IMR-90 (cell line): ENCODE measurements around the gene ANXA1. TPM values are rescaled to one million over a fixed set of nuclear protein-coding genes. Genes with fewer than 3 reads are reported as not detected.

Experiments
- ATAC-seq: fragments of 200-7000 bp; cut with Tn5 transposase; 2 replicates; pipeline ENCODE4 v1.9.1; 2020; ENCODE audit warnings: low read depth, mild to moderate bottlenecking, moderate library complexity
- BruUV-seq: library from RNA; stranded (reverse); fragments of 400-500 nt; replicated peaks from 2 replicates; lab custom pipeline; 2021; lab: Mats Ljungman, UMichigan
- CTCF ChIA-PET: fragments of 300-600 bp; formaldehyde crosslinking; extraction: SDS; loops from one replicate; lab custom pipeline; 2021; ENCODE audit warnings: antibody characterized with exemption; lab: Yijun Ruan, JAX
- POLR2A ChIA-PET: fragments of 300-600 bp; sonication (Branson Sonifier 250); formaldehyde crosslinking; loops from one replicate; lab custom pipeline; 2022; ENCODE audit warnings: antibody characterized with exemption; ENCODE audit not compliant: unreplicated experiment; lab: Charles Lee
- DNase-seq: peaks from one replicate; pipeline ENCODE4 v3.0.0; 2013
- H2AFZ ChIP-seq: replicated peaks from 2 replicates; pipeline ENCODE3; 2013; ENCODE audit warnings: low read length, mild to moderate bottlenecking; ENCODE audit not compliant: poor library complexity
- H2AK5ac ChIP-seq: 2 replicates; pipeline ENCODE4 v1.6.1; 2013; ENCODE audit warnings: low read depth, low read length, inconsistent platforms
- H2AK9ac ChIP-seq: replicated peaks from 2 replicates; pipeline ENCODE3; 2013; ENCODE audit warnings: mild to moderate bottlenecking, low read depth, low read length, moderate library complexity; ENCODE audit not compliant: poor library complexity
- H2BK120ac ChIP-seq: 2 replicates; pipeline ENCODE4 v1.6.1; 2013; ENCODE audit warnings: low read depth, low read length, inconsistent platforms
- H2BK15ac ChIP-seq: 3 replicates; pipeline ENCODE4 v1.6.1; 2013; ENCODE audit warnings: low read depth, low read length, inconsistent platforms
- H2BK20ac ChIP-seq: 2 replicates; pipeline ENCODE4 v1.6.1; 2013; ENCODE audit warnings: low read depth, mild to moderate bottlenecking, inconsistent platforms, low read length, moderate library complexity
- H2BK5ac ChIP-seq: 2 replicates; pipeline ENCODE4 v1.6.1; 2013; ENCODE audit warnings: mild to moderate bottlenecking, low read depth, low read length, inconsistent platforms; ENCODE audit not compliant: poor library complexity, severe bottlenecking
- H3K14ac ChIP-seq: replicated peaks from 2 replicates; pipeline ENCODE4 v1.6.1; 2013; ENCODE audit warnings: low read depth, low read length, inconsistent platforms
- H3K18ac ChIP-seq: 2 replicates; pipeline ENCODE4 v1.6.1; 2013; ENCODE audit warnings: low read depth, low read length, control low read depth
- H3K23ac ChIP-seq: 2 replicates; pipeline ENCODE4 v1.6.1; 2013; ENCODE audit warnings: low read depth, low read length, inconsistent platforms
- H3K27ac ChIP-seq: 2 replicates; pipeline ENCODE4 v1.5.1; 2013; ENCODE audit warnings: mild to moderate bottlenecking, control low read depth, low read length; ENCODE audit not compliant: insufficient read depth
- H3K27me3 ChIP-seq: 2 replicates; pipeline ENCODE4 v1.6.1; 2013; ENCODE audit warnings: low read length; ENCODE audit not compliant: control insufficient read depth, insufficient read depth
- H3K36me3 ChIP-seq: 2 replicates; pipeline ENCODE4 v1.6.1; 2013; ENCODE audit warnings: low read length, mixed read lengths; ENCODE audit not compliant: control insufficient read depth, insufficient read depth
- H3K4ac ChIP-seq: 2 replicates; pipeline ENCODE4 v1.6.1; 2013; ENCODE audit warnings: low read depth, low read length, inconsistent platforms
- H3K4me1 ChIP-seq: 2 replicates; pipeline ENCODE4 v1.6.1; 2013; ENCODE audit warnings: low read length, mixed read lengths; ENCODE audit not compliant: control insufficient read depth, insufficient read depth
- H3K4me2 ChIP-seq: 2 replicates; pipeline ENCODE4 v1.6.1; 2013; ENCODE audit warnings: low read depth, mild to moderate bottlenecking, control low read depth, low read length, moderate library complexity
- H3K4me3 ChIP-seq: 2 replicates; pipeline ENCODE4 v1.5.1; 2013; ENCODE audit warnings: low read depth, mild to moderate bottlenecking, control low read depth, low read length, moderate library complexity; ENCODE audit not compliant: insufficient read depth
- H3K56ac ChIP-seq: 2 replicates; pipeline ENCODE4 v1.6.1; 2013; ENCODE audit warnings: low read length, inconsistent platforms; ENCODE audit not compliant: insufficient read depth; ENCODE audit errors: extremely low read depth
- H3K79me1 ChIP-seq, 2 experiments: 2 replicates each; pipeline ENCODE4 v1.6.1; 2013; ENCODE audit warnings: low read length in 2 of 2, inconsistent platforms in 1 of 2, low read depth in 1 of 2
- H3K9ac ChIP-seq: 2 replicates; pipeline ENCODE4 v1.6.1; 2013; ENCODE audit warnings: low read depth, low read length, control low read depth
- H3K9me1 ChIP-seq: 2 replicates; pipeline ENCODE4 v1.6.1; 2013; ENCODE audit warnings: low read length, inconsistent platforms; ENCODE audit not compliant: insufficient read depth
- H3K9me3 ChIP-seq: 2 replicates; pipeline ENCODE4 v1.6.1; 2013; ENCODE audit warnings: low read length; ENCODE audit not compliant: control insufficient read depth, insufficient read depth
- H4K20me1 ChIP-seq: 2 replicates; pipeline ENCODE4 v1.6.1; 2013; ENCODE audit warnings: low read length, inconsistent platforms; ENCODE audit not compliant: insufficient read depth
- H4K5ac ChIP-seq: 2 replicates; pipeline ENCODE4 v1.6.1; 2013; ENCODE audit warnings: mild to moderate bottlenecking, low read depth, low read length, control low read depth
- H4K8ac ChIP-seq, 2 experiments: 2 replicates each; pipeline ENCODE4 v1.6.1; 2013; ENCODE audit warnings: low read depth in 2 of 2, low read length in 2 of 2, control low read depth in 1 of 2, inconsistent platforms in 1 of 2
- H4K91ac ChIP-seq: 2 replicates; pipeline ENCODE4 v1.6.1; 2013; ENCODE audit warnings: low read depth, low read length, inconsistent platforms; ENCODE audit not compliant: insufficient read depth
- BHLHE40 ChIP-seq: fragments of 150-350 bp; IDR thresholded peaks from 2 replicates; pipeline ENCODE4 v1.6.1; 2016; ENCODE audit warnings: mild to moderate bottlenecking, low read depth, low read length
- CHD1 ChIP-seq: IDR thresholded peaks from 2 replicates; pipeline ENCODE4 v1.6.1; 2012; ENCODE audit warnings: low read depth, low read length, improper control_type of control experiment
- CTCF ChIP-seq: conservative IDR thresholded peaks from 2 replicates; pipeline ENCODE4 v1.5.1; 2012; ENCODE audit warnings: mild to moderate bottlenecking, low read depth, low read length, improper control_type of control experiment
- ELK1 ChIP-seq: fragments of 150-350 bp; IDR thresholded peaks from 2 replicates; pipeline ENCODE4 v1.6.1; 2016; ENCODE audit warnings: low read depth, mild to moderate bottlenecking, low read length, moderate library complexity, borderline replicate concordance
- FOS ChIP-seq: fragments of 150-350 bp; IDR thresholded peaks from 2 replicates; pipeline ENCODE4 v1.6.1; 2016; ENCODE audit warnings: low read depth, low read length
- MAZ ChIP-seq: IDR thresholded peaks from 2 replicates; pipeline ENCODE4 v1.6.1; 2012; ENCODE audit warnings: low read depth, mild to moderate bottlenecking, low read length, improper control_type of control experiment, moderate library complexity, borderline replicate concordance
- MXI1 ChIP-seq: IDR thresholded peaks from 2 replicates; pipeline ENCODE4 v1.6.1; 2012; ENCODE audit warnings: low read depth, mild to moderate bottlenecking, low read length, moderate library complexity, borderline replicate concordance
- NFE2L2 ChIP-seq: fragments of 150-350 bp; IDR thresholded peaks from 2 replicates; pipeline ENCODE4 v1.6.1; 2016; ENCODE audit warnings: low read depth, mild to moderate bottlenecking, low read length
- RAD21 ChIP-seq: IDR thresholded peaks from 2 replicates; pipeline ENCODE4 v1.6.1; 2012; ENCODE audit warnings: low read length, improper control_type of control experiment
- RCOR1 ChIP-seq: IDR thresholded peaks from 2 replicates; pipeline ENCODE4 v1.6.1; 2012; ENCODE audit warnings: mild to moderate bottlenecking, low read length, improper control_type of control experiment; ENCODE audit not compliant: insufficient replicate concordance
- RFX5 ChIP-seq: IDR thresholded peaks from 2 replicates; pipeline ENCODE4 v1.8.0; 2012; ENCODE audit warnings: low read depth, mild to moderate bottlenecking, low read length, moderate library complexity
- SMC3 ChIP-seq: fragments of 150-350 bp; IDR thresholded peaks from 2 replicates; pipeline ENCODE4 v1.6.1; 2016; ENCODE audit warnings: low read depth, mild to moderate bottlenecking, antibody characterized with exemption, low read length, moderate library complexity
- WGBS, 2 experiments: methylation state at CpG; one replicate each; pipeline versions ENCODE4 v1.1.5 to v1.1.7; 2013; ENCODE audit warnings: missing lambda C conversion rate in 2 of 2; ENCODE audit not compliant: insufficient read length in 1 of 2; ENCODE audit errors: extremely low coverage in 2 of 2; 5-methylcytosine and 5-hydroxymethylcytosine counted together
- dilution Hi-C: fragments of 300-500 bp; cut with HindIII; formaldehyde crosslinking; loops from one replicate; pipeline ENCODE4 v1.14.3; 2018; ENCODE audit warnings: low sequenced_read_pairs; ENCODE audit not compliant: unreplicated experiment
- in situ Hi-C: fragments of 300-500 bp; cut with MboI; formaldehyde crosslinking; loops from 3 replicates; pipeline ENCODE4 v1.14.3; 2019; ENCODE audit warnings: low sequenced_read_pairs, inconsistent platforms, mixed read lengths
- intact Hi-C: fragments of 100-400 bp; cut with micrococcal nuclease; formaldehyde crosslinking; loops from 2 replicates; pipeline ENCODE4 v1.10.0; 2022
- polyA plus RNA-seq, 3 experiments: library from polyadenylated mRNA; depleted of rRNA; stranded (reverse); fragments of >200 nt; gene quantifications; 2 replicates each; pipeline ENCODE4 v1.2.3, GENCODE V29; 2012; ENCODE audit warnings: low replicate concordance in 1 of 3
- total RNA-seq: library from RNA; depleted of rRNA; stranded (reverse); fragments of >200 nt; gene quantifications from 2 replicates; pipeline ENCODE4 v1.2.3, GENCODE V29; 2012

The ANXA1 gene
- total and polyA plus RNA-seq, 2 of the 4 experiments (the other 2 are of a cell fraction): 520 to 583 TPM

GRCh38 chr9:73174330-73174980, 22.8 kb downstream of the ANXA1 start:
- H2AK5ac ChIP-seq: no peak overlapping the region
- intact Hi-C loops (no loop called here), in situ Hi-C loops (no loop called here), dilution Hi-C loops (no loop called here)
- no peak overlapping the region for H3K4me3 ChIP-seq
- H2AK9ac ChIP-seq: no peak overlapping the region
- BruUV-seq: no TSS peak
- ChIA-PET CTCF (interaction anchor here (3.0 kb wide), 1 partner anchor 67 kb away, joined by 12 read pairs; no protein-coding TSS in a partner anchor), POLR2A (interaction anchor here (0.6 kb wide), 2 partner anchors 49 to 67 kb away, joined by 6 to 12 read pairs; no protein-coding TSS in a partner anchor)
- H3K4ac ChIP-seq: no peak overlapping the region
- no peak overlapping the region for H2BK120ac ChIP-seq
- H3K27me3 ChIP-seq: no peaks in the 10 kb centered on the region
- H3K4me2 ChIP-seq: no peak overlapping the region
- H3K23ac ChIP-seq: no peak overlapping the region
- no CpG with 5 or more reads among the region's 2 CpGs for WGBS, 2 experiments
- no peak overlapping the region for H3K56ac ChIP-seq
- DNase-seq (no peak), ATAC-seq (no peak)
- no peaks in the 10 kb centered on the region for H3K4me1 ChIP-seq
- H2BK15ac ChIP-seq: no peak overlapping the region
- no peak overlapping the region for H3K18ac ChIP-seq
- no peaks in the 10 kb centered on the region for H4K20me1 ChIP-seq
- H4K8ac ChIP-seq: no peak overlapping the region
- H3K27ac ChIP-seq: no peak overlapping the region
- no peak overlapping the region for H3K9ac ChIP-seq
- no peaks in the 10 kb centered on the region for H3K9me3 ChIP-seq
- H3K9me1 ChIP-seq: no peaks in the 10 kb centered on the region; the same call in 1 of the 2 replicates
- H4K5ac ChIP-seq: no peak overlapping the region
- H4K91ac ChIP-seq: no peak overlapping the region
- no peak overlapping the region for H2BK5ac ChIP-seq
- H3K14ac ChIP-seq: no peak overlapping the region
- H3K36me3 ChIP-seq: no peaks in the 10 kb centered on the region
- no peaks in the 10 kb centered on the region for H3K79me1 ChIP-seq
- no peak for TF ChIP-seq SMC3
- TF ChIP-seq MAZ: no peak
- no peak for TF ChIP-seq CTCF
- no peak for TF ChIP-seq NFE2L2
- no peak for TF ChIP-seq BHLHE40
- TF ChIP-seq CHD1: no peak
- no peak for TF ChIP-seq RCOR1
- TF ChIP-seq ELK1: no peak
- TF ChIP-seq RAD21: no peak
- no peak for TF ChIP-seq FOS
- TF ChIP-seq RFX5: no peak
- TF ChIP-seq MXI1: no peak
- no peak overlapping the region for H2AFZ ChIP-seq
- no peak overlapping the region for H2BK20ac ChIP-seq
